ENCODE results near the gene HIF1A. TPM values are rescaled to one million over a fixed set of nuclear protein-coding genes. Genes with fewer than 3 reads are reported as not detected.

HIF1A gene
- total and polyA plus RNA-seq, 2 experiments from 2014 or later = 113 to 242 TPM

DNA sequence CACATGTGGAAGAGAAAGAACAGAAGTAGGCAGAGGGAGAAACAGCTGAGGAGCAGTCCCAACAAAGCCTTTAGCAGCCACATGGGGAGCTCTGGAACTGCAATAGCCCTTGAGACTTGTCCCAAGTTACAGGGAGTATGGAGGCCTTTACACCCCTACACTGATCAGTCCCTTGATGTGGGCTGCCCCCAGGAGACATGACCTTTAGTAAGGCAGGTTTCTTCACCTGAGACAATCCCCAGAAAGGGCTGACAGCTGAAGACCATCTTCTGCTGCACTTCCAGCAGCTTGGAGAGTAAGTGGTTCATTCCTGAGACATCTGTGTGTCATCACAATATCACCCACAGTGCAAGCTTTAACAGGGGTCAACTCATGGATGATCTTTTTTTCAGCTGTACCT lies 58.3 kb downstream of the HIF1A start:
- 0 out of 3 replicates have a peak, but pooled peaks cover 3% of the 10 kb centered on the region for H3K36me3 Mint-ChIP-seq (ENCODE audit: low read depth)
- DNase-seq (ENCODE audit: low spot score) (peak; percentile 55), ATAC-seq (peak; percentile 27)
- TF ChIP-seq STAT1 (IDR thresholded peaks at IDR 0.05; ENCODE audit: unreplicated experiment) (no peak), JUNB (IDR thresholded peaks at IDR 0.05; ENCODE audit: unreplicated experiment) (no peak), EZH2phosphoT487 (IDR thresholded peaks at IDR 0.05; ENCODE audit: unreplicated experiment) (no peak), CTCF (conservative IDR thresholded peaks at IDR 0.05; ENCODE audit: low read depth in 2 of 2) (peak; percentile 21 to 38; a peak in 1 of 4 replicates)
- Histone ChIP-seq H3K79me2 (replicated peaks; ENCODE audit: insufficient read depth) (no peaks in the 10 kb centered on the region), H3K9me2 (ENCODE audit: insufficient read depth) (peaks cover 6% of the 10 kb centered on the region; the same call in 1 of the 2 replicates), H4K20me1 (replicated peaks; ENCODE audit: insufficient read depth) (0 out of 2 replicates have a peak, but pooled peaks cover 2% of the 10 kb centered on the region), H3K4me2 (no peak overlapping the region), H3K27me3 (ENCODE audit: insufficient read depth) (no peaks in the 10 kb centered on the region), H3K4me1 (ENCODE audit: insufficient read depth) (peaks cover 22% of the 10 kb centered on the region), H3F3A (replicated peaks; ENCODE audit: low read depth) (no peaks in the 10 kb centered on the region), H3K27ac (ENCODE audit: low read depth) (no peak overlapping the region), H3K36me3 (ENCODE audit: insufficient read depth) (no peaks in the 10 kb centered on the region), H2AFZ (no peak overlapping the region), H3K4me3 (no peak overlapping the region)
- H3K27ac Mint-ChIP-seq = no peak overlapping the region
- peaks cover 3% of the 10 kb centered on the region; the same call in 1 of the 3 replicates for H3K9me3 Mint-ChIP-seq
- peaks cover 13% of the 10 kb centered on the region for H3K27me3 Mint-ChIP-seq (ENCODE audit: insufficient read depth, low read depth, poor library complexity)
- H3K4me3 Mint-ChIP-seq = no peak overlapping the region
- H3K4me1 Mint-ChIP-seq = peaks cover 48% of the 10 kb centered on the region

DNA sequence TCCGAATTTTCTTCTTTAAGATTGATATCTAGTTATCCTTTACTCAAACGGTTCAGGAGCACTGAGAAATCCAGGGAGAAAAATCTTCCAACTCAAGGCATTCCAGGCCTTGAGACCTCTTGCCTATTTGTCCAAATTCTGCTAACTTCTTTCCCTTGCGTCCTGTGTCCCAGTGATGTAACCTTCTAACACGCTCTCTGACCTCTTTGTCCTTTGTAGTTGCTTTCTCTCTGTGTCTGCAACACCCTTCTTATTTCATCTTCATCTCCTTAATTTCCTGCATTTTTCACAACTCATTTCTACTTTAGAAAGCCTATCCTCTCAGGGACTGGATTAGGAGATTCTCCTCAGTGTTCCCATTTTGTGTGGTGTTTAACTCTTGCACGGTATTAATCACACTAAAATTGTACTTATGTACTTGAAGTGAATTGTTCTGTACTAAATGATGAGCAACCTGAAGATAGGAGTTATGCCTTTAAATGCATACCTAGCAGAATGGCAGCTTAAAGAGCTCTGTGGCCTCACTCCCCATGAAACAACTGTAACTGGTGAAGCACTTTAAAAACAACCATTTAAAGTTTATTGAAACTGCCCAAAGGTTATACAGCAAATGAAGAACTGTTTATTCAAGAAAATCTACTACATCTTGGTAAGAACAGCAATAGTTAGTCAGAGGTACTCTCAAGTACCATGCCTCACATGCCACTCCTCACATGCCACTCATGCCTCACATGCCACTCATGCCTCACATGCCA lies 59.5 kb downstream of the HIF1A start:
- H3K4me1 ChIP-seq (ENCODE audit: insufficient read depth) = peaks cover 15% of the 10 kb centered on the region
- H3K36me3 ChIP-seq (ENCODE audit: insufficient read depth) = no peaks in the 10 kb centered on the region
- peak overlapping the region; percentile 1; the same call in 1 of the 2 replicates for H3K27ac Mint-ChIP-seq
- no peak for TF ChIP-seq POLR2AphosphoS5 (IDR thresholded peaks at IDR 0.05; ENCODE audit: low read depth)
- TF ChIP-seq ETS1 (IDR thresholded peaks at IDR 0.05) = no peak
- TF ChIP-seq EZH2 (IDR thresholded peaks at IDR 0.05; ENCODE audit: low read depth, unreplicated experiment) = no peak
- peak overlapping the region; percentile 95 for H3K27ac ChIP-seq (ENCODE audit: low read depth)
- H3K27me3 ChIP-seq (ENCODE audit: insufficient read depth) = no peaks in the 10 kb centered on the region
- H3K4me2 ChIP-seq = 0 out of 2 replicates have a peak overlapping the region, but pooled peaks have one; percentile 3
- H3K9me3 Mint-ChIP-seq = peaks cover 3% of the 10 kb centered on the region; the same call in 1 of the 3 replicates
- no peaks in the 10 kb centered on the region for H3K79me2 ChIP-seq (replicated peaks; ENCODE audit: insufficient read depth)
- ATAC-seq = no peak
- H3K27me3 Mint-ChIP-seq (ENCODE audit: insufficient read depth, low read depth, poor library complexity) = peaks cover 13% of the 10 kb centered on the region
- no peaks in the 10 kb centered on the region for H3F3A ChIP-seq (replicated peaks; ENCODE audit: low read depth)
- peaks cover 43% of the 10 kb centered on the region for H3K4me1 Mint-ChIP-seq
- no peak overlapping the region for H3K4me3 ChIP-seq
- H3K4me3 Mint-ChIP-seq = no peak overlapping the region; the same call in 2 of the 3 replicates
- H3K36me3 Mint-ChIP-seq (ENCODE audit: low read depth) = no peaks in the 10 kb centered on the region
- DNase-seq (ENCODE audit: low spot score) = peak; percentile 46
- H4K20me1 ChIP-seq (replicated peaks; ENCODE audit: insufficient read depth) = no peaks in the 10 kb centered on the region
- peaks cover 6% of the 10 kb centered on the region; the same call in 1 of the 2 replicates for H3K9me2 ChIP-seq (ENCODE audit: insufficient read depth)
- no peak overlapping the region for H2AFZ ChIP-seq
